GM19455 (cell line): Measurements from ENCODE around the gene DCP1A.
"Not testable (repeated sequence)": the region's sequence is repeated elsewhere in the genome, so short reads cannot be mapped to it uniquely, and the experiment has no call there.

ENCODE experiments used
- ATAC-seq: cut with Tn5 transposase; IDR thresholded peaks from one replicate; pipeline ENCODE4 v1.9.1; 2021; ENCODE audit not compliant: unreplicated experiment

DCP1A gene

GRCh38 chr3:53329897-53330296 lies 17.4 kb downstream of the DCP1A start:
- no peak for ATAC-seq

- no peak for ATAC-seq
Observed at GRCh38 chr3:53328746-53329145, 18.6 kb downstream of the DCP1A start.

GRCh38 chr3:53327986-53328385 lies 19.4 kb downstream of the DCP1A start:
- ATAC-seq: not testable (repeated sequence)

GRCh38 chr3:53324105-53324504 lies 23.2 kb downstream of the DCP1A start:
- ATAC-seq: no peak

GRCh38 chr3:53320697-53321096 lies 26.6 kb downstream of the DCP1A start:
- ATAC-seq: no peak

- no peak for ATAC-seq
Observed at GRCh38 chr3:53318522-53318921, 28.8 kb downstream of the DCP1A start.

GRCh38 chr3:53312832-53313231 lies 34.5 kb downstream of the DCP1A start:
- ATAC-seq: no peak

GRCh38 chr3:53311882-53312281 lies 35.5 kb downstream of the DCP1A start:
- no peak for ATAC-seq

GRCh38 chr3:53303957-53304356 lies 43.4 kb downstream of the DCP1A start:
- no peak for ATAC-seq

GRCh38 chr3:53303549-53303948 lies 43.8 kb downstream of the DCP1A start:
- ATAC-seq: no peak

GRCh38 chr3:53300826-53301225 lies 46.5 kb downstream of the DCP1A start:
- no peak for ATAC-seq

GRCh38 chr3:53299611-53300023 lies 47.7 kb downstream of the DCP1A start:
- ATAC-seq: not testable (repeated sequence)

GRCh38 chr3:53295410-53295809 lies 51.9 kb downstream of the DCP1A start:
- no peak for ATAC-seq

GRCh38 chr3:53293867-53294266 lies 53.5 kb downstream of the DCP1A start:
- ATAC-seq: no peak

- no peak for ATAC-seq
Observed at GRCh38 chr3:53288214-53288613, 59.1 kb downstream of the DCP1A start.

- ATAC-seq: no peak
Observed at GRCh38 chr3:53287131-53287629, 60.2 kb downstream of the DCP1A start.

- ATAC-seq: no peak
Observed at GRCh38 chr3:53286727-53287126, 60.6 kb downstream of the DCP1A start.

GRCh38 chr3:53282581-53282980 lies 64.8 kb downstream of the DCP1A start:
- no peak for ATAC-seq

- no peak for ATAC-seq
Observed at GRCh38 chr3:53278667-53279066, 68.7 kb downstream of the DCP1A start.

GRCh38 chr3:53274938-53275605 lies 72.3 kb downstream of the DCP1A start:
- ATAC-seq: no peak

GRCh38 chr3:53273146-53273670 lies 74.1 kb downstream of the DCP1A start:
- ATAC-seq: no peak

- no peak for ATAC-seq
Observed at GRCh38 chr3:53269888-53270880, 77.2 kb downstream of the DCP1A start.
